ENCODE data around the gene PDLIM4. TPM values are rescaled to one million over a fixed set of nuclear protein-coding genes. Genes with fewer than 3 reads are reported as not detected.

PDLIM4 gene
- total RNA-seq, 6 experiments from 2014 or later, result 0.24 to 0.95 (median 0.40) TPM; not detected in 2

- Histone ChIP-seq H3K4me1 (no peaks in the 10 kb centered on the region), H3K27me3 (no peaks in the 10 kb centered on the region), H3K4me3 (no peak overlapping the region), H3K9me3 (no peaks in the 10 kb centered on the region), H3K36me3 (no peaks in the 10 kb centered on the region), H3K27ac (no peak overlapping the region)
- WGBS (ENCODE audit: insufficient coverage, low coverage, low lambda C conversion rate, missing lambda C conversion rate), result 79% methylated on average over 4 of the region's 11 CpGs
- no peak for ATAC-seq
- DNase-seq, result no peak
- intact Hi-C loops (cut with DNase I), result no loop called here
- no peak for TF ChIP-seq POLR2A (IDR thresholded peaks at IDR 0.05)
- no peak for TF ChIP-seq CTCF (IDR thresholded peaks at IDR 0.05)
Measured at GRCh38 chr5:132310141-132310834, 52.8 kb downstream of the PDLIM4 start.

- ATAC-seq (no peak), DNase-seq (no peak)
- H3K36me3 ChIP-seq, result no peaks in the 10 kb centered on the region
- no peak overlapping the region for H3K27ac ChIP-seq
- no peaks in the 10 kb centered on the region for H3K9me3 ChIP-seq
- no peak overlapping the region for H3K4me3 ChIP-seq
- TF ChIP-seq CTCF (IDR thresholded peaks at IDR 0.05), result no peak
- TF ChIP-seq POLR2A (IDR thresholded peaks at IDR 0.05), result no peak
- WGBS (ENCODE audit: insufficient coverage, low coverage, low lambda C conversion rate, missing lambda C conversion rate), result 88% methylated on average over 3 of the region's 4 CpGs
- H3K4me1 ChIP-seq, result no peaks in the 10 kb centered on the region
- no peaks in the 10 kb centered on the region for H3K27me3 ChIP-seq
- intact Hi-C loops (cut with DNase I), result no loop called here
Measured at GRCh38 chr5:132313366-132313765, 55.9 kb downstream of the PDLIM4 start.

GRCh38 chr5:132313961-132314432, 56.5 kb downstream of the PDLIM4 start:
- H3K4me3 ChIP-seq, result no peak overlapping the region
- no peaks in the 10 kb centered on the region for H3K27me3 ChIP-seq
- no peak for DNase-seq
- no peaks in the 10 kb centered on the region for H3K36me3 ChIP-seq
- TF ChIP-seq POLR2A (IDR thresholded peaks at IDR 0.05) (no peak), CTCF (IDR thresholded peaks at IDR 0.05) (no peak)
- WGBS (ENCODE audit: insufficient coverage, low coverage, low lambda C conversion rate, missing lambda C conversion rate), result no CpG with 5 or more reads among the region's 2 CpGs
- no peak overlapping the region for H3K27ac ChIP-seq
- no peaks in the 10 kb centered on the region for H3K4me1 ChIP-seq
- intact Hi-C loops (cut with DNase I), result no loop called here
- H3K9me3 ChIP-seq, result no peaks in the 10 kb centered on the region
- ATAC-seq, result peak in 2 of 4 donors; percentile 6 to 14

- H3K4me3 ChIP-seq, result no peak overlapping the region
- TF ChIP-seq CTCF (IDR thresholded peaks at IDR 0.05), result no peak
- no peak for TF ChIP-seq POLR2A (IDR thresholded peaks at IDR 0.05)
- H3K4me1 ChIP-seq, result peaks cover 0 to 3% (median under 1%) of the 10 kb centered on the region in 4 donors
- no peaks in the 10 kb centered on the region for H3K36me3 ChIP-seq
- ATAC-seq (peak in 1 of 4 donors; percentile 19), DNase-seq (no peak)
- no peaks in the 10 kb centered on the region for H3K9me3 ChIP-seq
- intact Hi-C loops (cut with DNase I), result no loop called here
- no peaks in the 10 kb centered on the region for H3K27me3 ChIP-seq
- WGBS (ENCODE audit: insufficient coverage, low coverage, low lambda C conversion rate, missing lambda C conversion rate), result no CpG with 5 or more reads among the region's 5 CpGs
- H3K27ac ChIP-seq, result no peak overlapping the region
Measured at GRCh38 chr5:132315529-132316067, 58.1 kb downstream of the PDLIM4 start.
